Activated CD4-positive, alpha-beta memory T cell treated with anti-CD3 and anti-CD28 coated beads, Interleukin-2, amount 10 ng/mL, durations not matched to agents 7 days and 5 days (primary cell): ENCODE results near the gene ANKRD33B. TPM values are rescaled to one million over a fixed set of nuclear protein-coding genes. Genes with fewer than 3 reads are reported as not detected.

ENCODE experiments used
- CTCF ChIA-PET: fragments of 350-600 bp; sonication (Branson Sonifier 250); formaldehyde crosslinking; loops from one replicate; lab custom pipeline; 2021; ENCODE audit warnings: antibody characterized with exemption, inconsistent platforms; lab: Charles Lee
- POLR2A ChIA-PET: fragments of 350-600 bp; sonication (Branson Sonifier 250); formaldehyde crosslinking; loops from one replicate; lab custom pipeline; 2021; ENCODE audit warnings: antibody characterized with exemption; lab: Charles Lee
- DNase-seq: peaks from one replicate; pipeline ENCODE4 v3.0.0-alpha.2; 2020
- H3K27ac Mint-ChIP-seq: one replicate; pipeline ENCODE4 v1.8.0; 2021; ENCODE audit warnings: mild to moderate bottlenecking, mixed read lengths
- H3K27me3 Mint-ChIP-seq: one replicate; pipeline ENCODE4 v1.8.0; 2021; ENCODE audit warnings: mixed read lengths
- H3K36me3 Mint-ChIP-seq: one replicate; pipeline ENCODE4 v1.8.0; 2021; ENCODE audit warnings: low read depth, mixed read lengths
- H3K4me1 Mint-ChIP-seq: one replicate; pipeline ENCODE4 v1.8.0; 2021; ENCODE audit warnings: mixed read lengths
- H3K4me3 Mint-ChIP-seq: one replicate; pipeline ENCODE4 v1.8.0; 2021; ENCODE audit warnings: mild to moderate bottlenecking, mixed read lengths
- H3K9me3 Mint-ChIP-seq: one replicate; pipeline ENCODE4 v1.8.0; 2021; ENCODE audit warnings: mixed read lengths
- total RNA-seq, 2 experiments: library from RNA; stranded (reverse); gene quantifications; one replicate each; pipeline ENCODE4 v1.2.3, GENCODE V29; 2021

Gene ANKRD33B
- total RNA-seq, 2 experiments from 2014 or later: 9.5 to 9.9 TPM

DNA sequence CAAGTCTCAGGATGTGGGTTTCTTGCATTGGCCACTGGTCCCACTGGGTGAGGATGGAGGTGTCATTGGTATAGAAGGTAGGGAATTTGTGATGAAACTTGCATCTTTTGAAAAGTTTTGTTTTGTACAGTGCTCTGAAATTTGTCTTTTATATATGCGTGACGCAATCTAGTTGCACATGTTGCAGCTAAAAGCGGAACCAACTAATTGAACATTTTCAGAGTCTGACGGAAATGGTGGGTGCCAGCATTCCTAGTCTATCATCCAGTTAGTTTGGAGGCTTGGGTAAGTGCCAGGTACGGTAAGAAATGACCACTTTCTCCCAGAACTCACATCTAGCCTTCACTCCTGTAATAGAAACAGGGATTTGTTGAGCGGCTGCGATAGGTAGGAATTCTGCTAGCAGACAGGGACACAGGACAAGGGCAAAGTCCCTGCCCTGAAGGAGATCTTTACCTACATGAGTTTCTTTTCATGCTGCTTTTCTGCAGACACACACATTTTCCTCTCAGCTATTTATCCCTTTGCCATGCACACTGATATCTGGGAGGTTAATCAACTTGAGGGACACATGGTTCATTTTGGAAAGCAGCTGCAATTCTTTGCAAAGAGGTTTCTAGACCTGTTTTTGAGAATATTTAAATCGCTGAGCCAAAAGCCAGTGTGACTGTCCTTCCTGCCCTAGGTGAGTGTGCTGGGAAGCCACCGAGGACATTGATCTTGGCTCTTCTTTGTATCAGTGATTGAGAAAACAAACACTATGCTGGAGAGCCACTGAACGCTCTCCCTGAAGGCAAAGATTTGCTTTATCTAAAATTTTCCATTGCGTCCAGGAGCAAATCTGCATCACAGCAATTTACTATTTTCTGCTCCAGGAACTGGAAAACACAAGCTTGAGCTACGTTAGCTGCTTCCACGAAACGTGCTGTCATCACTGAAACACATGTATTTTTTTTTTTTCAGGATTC lies 107.5 kb downstream of the ANKRD33B start:
- Mint-ChIP-seq H3K4me3 (no peak overlapping the region), H3K27me3 (peaks cover 1% of the 10 kb centered on the region), H3K27ac (no peak overlapping the region), H3K9me3 (no peaks in the 10 kb centered on the region), H3K4me1 (peaks cover 2% of the 10 kb centered on the region), H3K36me3 (no peaks in the 10 kb centered on the region)
- no peak for DNase-seq
- ChIA-PET CTCF (no interaction called here), POLR2A (no interaction called here)

DNA sequence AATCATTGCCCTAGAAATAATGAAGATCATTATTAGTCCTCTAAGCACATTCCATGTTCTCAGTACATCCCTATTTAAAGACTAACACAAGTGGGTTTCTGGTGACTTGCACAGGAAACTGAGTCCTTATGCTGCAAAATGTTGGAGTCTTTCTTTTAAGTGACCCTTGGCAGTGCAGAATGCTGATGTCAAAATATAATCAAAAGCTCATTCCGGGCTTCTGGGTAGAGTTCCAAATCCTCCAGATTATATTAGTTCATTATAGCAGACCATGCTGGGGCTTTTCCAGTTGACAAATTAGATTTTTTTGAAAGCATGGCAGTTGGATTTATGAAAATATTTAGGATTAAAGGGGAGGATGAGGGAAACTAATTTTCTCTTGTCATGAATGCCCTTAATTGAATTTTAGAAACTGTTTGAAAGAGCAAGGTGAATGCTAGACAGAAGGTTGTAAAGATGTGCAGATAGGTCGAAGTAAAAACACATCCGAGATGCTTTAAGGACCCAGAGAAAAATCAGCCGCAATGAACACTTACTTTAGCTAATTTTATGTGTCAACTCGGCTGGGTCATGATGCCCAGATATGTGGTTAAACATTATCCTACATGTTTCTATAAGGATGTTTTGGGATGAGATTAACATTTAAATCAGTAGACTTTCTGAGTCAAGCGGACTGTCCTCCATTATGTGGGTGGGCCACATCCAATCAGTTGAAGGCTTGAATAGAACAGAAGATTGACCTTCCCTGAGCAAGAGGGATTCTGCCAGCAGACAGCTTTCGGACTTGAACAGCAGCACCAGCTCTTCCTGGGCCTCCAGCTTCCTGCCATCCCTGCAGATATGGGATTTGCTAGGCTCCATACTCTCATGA lies 108.5 kb downstream of the ANKRD33B start:
- POLR2A ChIA-PET: no interaction called here
- no peak for DNase-seq
- CTCF ChIA-PET: no interaction called here
- H3K36me3 Mint-ChIP-seq: peaks cover 4% of the 10 kb centered on the region
- peaks cover 2% of the 10 kb centered on the region for H3K4me1 Mint-ChIP-seq
- H3K4me3 Mint-ChIP-seq: no peak overlapping the region
- H3K27ac Mint-ChIP-seq: no peak overlapping the region
- peaks cover 2% of the 10 kb centered on the region for H3K9me3 Mint-ChIP-seq
- peaks cover 1% of the 10 kb centered on the region for H3K27me3 Mint-ChIP-seq

DNA sequence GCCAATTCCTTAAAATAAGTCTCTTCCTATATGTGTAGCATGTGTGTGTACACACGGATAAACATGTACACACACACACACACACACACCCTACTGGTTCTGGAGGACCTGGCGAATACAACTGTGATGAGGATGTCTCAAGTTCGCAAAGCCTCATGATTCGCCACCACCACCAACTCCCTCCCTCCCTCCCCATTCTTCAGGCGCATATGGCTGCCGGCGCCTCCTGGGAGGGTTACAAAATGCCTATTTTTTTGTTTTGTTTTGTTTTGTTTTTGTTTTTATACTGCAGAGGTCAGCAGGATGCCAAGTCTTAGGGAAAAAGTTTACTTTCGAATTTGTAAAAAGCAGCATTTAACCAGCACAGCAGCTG lies 109.1 kb downstream of the ANKRD33B start:
- no peak overlapping the region for H3K4me3 Mint-ChIP-seq
- ChIA-PET CTCF (no interaction called here), POLR2A (no interaction called here)
- no peak for DNase-seq
- H3K27ac Mint-ChIP-seq: no peak overlapping the region
- H3K9me3 Mint-ChIP-seq: peaks cover 3% of the 10 kb centered on the region
- peaks cover 1% of the 10 kb centered on the region for H3K27me3 Mint-ChIP-seq
- H3K4me1 Mint-ChIP-seq: peaks cover 2% of the 10 kb centered on the region
- peaks cover 10% of the 10 kb centered on the region for H3K36me3 Mint-ChIP-seq

DNA sequence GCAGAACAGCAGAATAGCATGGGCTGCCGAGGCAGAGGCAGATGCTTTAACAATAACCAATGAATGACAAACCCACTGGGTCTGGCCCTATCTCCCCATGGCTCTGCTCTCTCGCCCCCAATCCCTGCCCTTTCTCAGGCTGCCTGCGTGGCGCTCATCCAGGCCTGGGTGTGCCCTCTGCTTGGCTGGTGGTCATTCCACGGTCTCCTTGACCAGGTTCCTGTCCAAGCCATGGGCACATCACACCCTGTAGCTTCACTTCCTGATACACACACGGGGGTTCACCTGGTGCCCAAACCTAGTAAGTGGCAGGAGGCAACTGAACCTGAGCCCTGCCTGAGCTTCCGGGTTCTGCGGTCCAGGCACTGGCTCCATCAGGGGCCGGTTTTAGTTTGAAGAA lies 109.5 kb downstream of the ANKRD33B start:
- Mint-ChIP-seq H3K4me3 (no peak overlapping the region), H3K4me1 (peaks cover 2% of the 10 kb centered on the region)

DNA sequence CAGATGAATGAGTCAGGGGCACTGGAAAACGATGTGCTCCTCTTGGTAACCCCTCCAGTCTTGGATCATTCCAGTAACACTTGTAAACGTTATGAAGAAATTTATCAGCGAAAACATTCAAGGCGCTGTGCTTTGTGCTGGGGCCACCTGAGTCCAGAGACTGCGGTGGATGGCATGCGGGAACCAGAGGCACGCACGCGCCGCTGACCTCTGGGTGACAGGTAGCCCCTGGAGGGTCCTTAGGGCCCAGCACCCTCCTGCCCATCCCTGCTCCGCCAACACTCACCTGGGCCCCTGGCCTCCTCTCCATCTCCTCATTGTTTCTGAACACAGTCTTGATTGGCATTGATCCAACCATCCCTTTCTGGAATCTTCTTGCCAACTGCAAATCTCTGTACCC lies 110.2 kb downstream of the ANKRD33B start:
- POLR2A ChIA-PET: no interaction called here
- peaks cover 1% of the 10 kb centered on the region for H3K27me3 Mint-ChIP-seq
- peaks cover 2% of the 10 kb centered on the region for H3K4me1 Mint-ChIP-seq
- H3K4me3 Mint-ChIP-seq: no peak overlapping the region
- DNase-seq: no peak
- no peak overlapping the region for H3K27ac Mint-ChIP-seq
- H3K36me3 Mint-ChIP-seq: peaks cover 15% of the 10 kb centered on the region
- H3K9me3 Mint-ChIP-seq: peaks cover 3% of the 10 kb centered on the region
- CTCF ChIA-PET: no interaction called here

More for the DNA sequence above, 109.5 kb downstream of the ANKRD33B start:
- peaks cover 3% of the 10 kb centered on the region for H3K9me3 Mint-ChIP-seq
- H3K27me3 Mint-ChIP-seq: peaks cover 1% of the 10 kb centered on the region
- ChIA-PET POLR2A (no interaction called here), CTCF (no interaction called here)
- H3K36me3 Mint-ChIP-seq: peaks cover 11% of the 10 kb centered on the region
- no peak for DNase-seq
- no peak overlapping the region for H3K27ac Mint-ChIP-seq

DNA sequence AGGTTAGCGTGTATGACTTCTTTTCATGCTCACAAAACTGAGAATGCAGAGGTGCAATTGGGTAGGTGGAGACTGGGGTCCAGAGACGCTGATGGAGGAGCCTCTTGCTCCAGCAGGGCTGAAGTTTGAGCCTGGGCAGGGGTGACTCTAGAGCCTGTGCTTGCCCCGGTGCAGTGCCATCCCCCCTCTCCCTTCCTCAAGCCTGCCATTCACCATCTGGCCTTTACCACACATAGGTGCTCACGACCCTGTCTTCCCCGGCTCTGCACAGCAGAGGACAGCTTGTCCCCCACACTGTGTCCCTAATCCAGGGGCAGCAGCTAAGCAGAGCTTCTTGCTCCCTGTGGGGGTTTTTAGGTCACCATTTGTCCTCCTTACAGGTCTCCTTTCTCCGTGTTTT lies 110.7 kb downstream of the ANKRD33B start:
- DNase-seq: no peak
- H3K4me1 Mint-ChIP-seq: peaks cover 2% of the 10 kb centered on the region
- no peak overlapping the region for H3K4me3 Mint-ChIP-seq
- H3K36me3 Mint-ChIP-seq: peaks cover 15% of the 10 kb centered on the region
- H3K27me3 Mint-ChIP-seq: peaks cover 1% of the 10 kb centered on the region
- CTCF ChIA-PET: no interaction called here
- POLR2A ChIA-PET: no interaction called here
- no peak overlapping the region for H3K27ac Mint-ChIP-seq
- H3K9me3 Mint-ChIP-seq: peaks cover 3% of the 10 kb centered on the region

DNA sequence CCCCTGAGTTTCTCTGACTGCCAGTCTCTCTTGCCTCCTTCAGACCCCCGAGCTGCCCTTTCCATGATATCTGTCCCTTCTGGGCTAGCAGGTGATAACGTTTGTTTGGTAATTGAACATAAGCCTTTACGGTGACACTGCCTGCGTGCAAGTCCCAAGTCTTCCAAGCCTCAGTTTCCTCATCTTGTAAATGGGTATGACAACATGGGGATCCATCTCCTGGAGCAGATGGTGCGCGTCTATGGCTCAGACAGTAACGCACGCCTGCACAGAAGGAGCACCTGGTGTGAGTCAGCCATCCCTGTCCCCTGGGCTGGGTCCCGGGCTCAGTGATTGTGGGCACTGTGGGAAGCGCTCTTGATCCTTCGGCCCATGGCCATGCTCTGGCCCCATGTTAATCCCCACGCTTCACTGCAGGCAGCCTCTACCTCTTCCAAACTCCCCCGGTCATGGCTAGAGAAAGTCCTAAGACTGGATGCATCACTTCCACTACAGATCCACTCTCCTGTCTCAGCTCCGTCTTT lies 111.4 kb downstream of the ANKRD33B start:
- ChIA-PET POLR2A (no interaction called here), CTCF (interaction anchor here (1.3 kb wide), 1 partner anchor 14 kb away, joined by 3 read pairs; no protein-coding TSS in a partner anchor)
- Mint-ChIP-seq H3K4me3 (no peak overlapping the region), H3K4me1 (peaks cover 2% of the 10 kb centered on the region), H3K27me3 (peaks cover 1% of the 10 kb centered on the region), H3K27ac (no peak overlapping the region), H3K36me3 (peaks cover 17% of the 10 kb centered on the region), H3K9me3 (peaks cover 3% of the 10 kb centered on the region)
- DNase-seq: no peak

DNA sequence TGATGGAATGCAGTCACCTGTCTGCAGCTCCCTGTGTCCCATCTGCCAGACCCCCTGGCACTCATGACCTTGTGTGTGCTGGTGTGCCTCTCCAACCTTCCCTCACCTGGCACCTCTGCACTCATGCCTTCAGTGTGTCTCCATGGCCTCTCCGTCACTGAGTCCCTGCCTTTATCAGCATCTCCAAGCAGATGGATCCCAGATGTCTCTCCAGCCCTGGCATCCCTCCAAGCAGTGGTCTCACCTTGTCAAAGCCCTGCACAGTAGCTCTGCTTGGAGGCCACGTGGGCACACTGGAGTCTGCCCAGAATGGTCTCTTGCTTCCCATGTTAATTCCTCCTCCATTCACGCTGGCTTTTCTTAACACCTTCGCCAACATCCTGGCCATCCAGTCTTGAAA lies 112.4 kb downstream of the ANKRD33B start:
- Mint-ChIP-seq H3K36me3 (peaks cover 24% of the 10 kb centered on the region), H3K27me3 (no peaks in the 10 kb centered on the region), H3K4me1 (no peaks in the 10 kb centered on the region), H3K4me3 (no peak overlapping the region), H3K9me3 (peaks cover 3% of the 10 kb centered on the region), H3K27ac (no peak overlapping the region)
- POLR2A ChIA-PET: no interaction called here
- DNase-seq: no peak
- CTCF ChIA-PET: interaction anchor here (0.5 to 1.3 kb wide), 2 partner anchors 13 to 19 kb away, joined by 3 read pairs; no protein-coding TSS in a partner anchor

DNA sequence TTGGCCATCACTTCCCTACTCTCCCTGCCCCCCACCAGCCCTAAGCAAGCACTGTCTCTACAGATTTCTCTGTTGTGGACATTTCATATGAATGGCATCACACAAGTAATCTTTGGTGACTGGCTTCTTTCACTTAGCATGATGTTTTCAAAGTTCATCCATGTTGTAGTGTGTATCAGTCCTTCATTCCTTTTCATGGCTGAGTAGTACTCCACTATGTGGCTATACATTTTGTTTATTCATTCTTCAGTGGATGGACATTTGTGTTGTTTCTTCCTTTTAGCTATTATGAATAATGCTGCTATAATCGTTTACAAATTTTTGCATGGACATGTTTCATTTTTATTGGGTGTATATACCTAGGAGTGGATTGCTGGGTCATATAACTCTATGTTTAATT lies 113.1 kb downstream of the ANKRD33B start:
- H3K4me1 Mint-ChIP-seq: no peaks in the 10 kb centered on the region
- no peak overlapping the region for H3K4me3 Mint-ChIP-seq
- POLR2A ChIA-PET: no interaction called here

DNA sequence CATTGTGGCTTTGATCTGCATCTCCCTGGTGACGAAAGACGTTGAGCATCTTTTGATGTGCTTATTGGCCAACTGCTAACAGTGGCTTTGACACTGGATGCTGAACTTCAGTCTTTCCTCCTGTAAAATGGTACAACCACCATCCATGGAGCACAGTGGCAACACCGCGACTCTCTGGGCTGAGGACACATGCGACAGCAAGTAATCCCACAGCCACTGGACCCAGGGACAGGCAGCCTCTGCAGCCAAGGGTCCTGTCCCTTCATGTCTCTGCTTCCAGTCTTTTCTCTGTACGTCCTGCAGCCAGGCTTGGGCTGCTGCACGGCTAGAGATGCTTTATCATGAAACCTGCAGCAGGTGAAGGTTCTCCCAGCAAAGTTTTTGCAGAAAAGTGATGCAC lies 113.7 kb downstream of the ANKRD33B start:
- CTCF ChIA-PET: no interaction called here
- H3K9me3 Mint-ChIP-seq: peaks cover 3% of the 10 kb centered on the region

More for the DNA sequence above, 113.1 kb downstream of the ANKRD33B start:
- DNase-seq: no peak
- Mint-ChIP-seq H3K27me3 (no peaks in the 10 kb centered on the region), H3K36me3 (peaks cover 24% of the 10 kb centered on the region), H3K27ac (no peak overlapping the region), H3K9me3 (peaks cover 3% of the 10 kb centered on the region)
- CTCF ChIA-PET: interaction anchor here (0.5 to 1.3 kb wide), 2 partner anchors 13 to 18 kb away, joined by 3 read pairs; no protein-coding TSS in a partner anchor

DNA sequence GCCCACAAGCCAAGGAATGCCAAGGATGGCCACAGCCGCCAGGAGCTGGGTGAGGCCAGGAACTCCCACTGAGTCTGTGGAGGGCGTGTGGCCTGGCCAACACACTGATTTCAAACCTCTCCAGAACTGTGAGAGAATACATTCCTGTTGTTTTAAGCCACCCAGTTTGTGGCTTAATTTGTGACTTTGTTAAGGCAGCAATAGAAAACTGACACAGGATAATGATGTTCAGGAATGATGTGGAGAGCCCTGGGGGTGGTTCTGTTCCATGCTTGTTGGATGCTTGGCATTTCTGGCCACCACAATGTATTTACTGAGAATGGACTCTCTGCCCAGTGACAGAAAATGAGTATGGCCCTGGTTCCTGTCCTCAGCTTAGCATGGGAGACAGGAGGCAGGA lies 114.4 kb downstream of the ANKRD33B start:
- no peaks in the 10 kb centered on the region for H3K4me1 Mint-ChIP-seq
- H3K4me3 Mint-ChIP-seq: no peak overlapping the region
- ChIA-PET POLR2A (no interaction called here), CTCF (no interaction called here)
- DNase-seq: no peak
- H3K27me3 Mint-ChIP-seq: no peaks in the 10 kb centered on the region
- H3K9me3 Mint-ChIP-seq: peaks cover 3% of the 10 kb centered on the region
- H3K36me3 Mint-ChIP-seq: peaks cover 30% of the 10 kb centered on the region
- no peak overlapping the region for H3K27ac Mint-ChIP-seq

More for the DNA sequence above, 113.7 kb downstream of the ANKRD33B start:
- no peaks in the 10 kb centered on the region for H3K4me1 Mint-ChIP-seq
- peaks cover 24% of the 10 kb centered on the region for H3K36me3 Mint-ChIP-seq
- no peak overlapping the region for H3K4me3 Mint-ChIP-seq
- H3K27me3 Mint-ChIP-seq: no peaks in the 10 kb centered on the region
- DNase-seq: no peak
- POLR2A ChIA-PET: no interaction called here
- H3K27ac Mint-ChIP-seq: no peak overlapping the region

DNA sequence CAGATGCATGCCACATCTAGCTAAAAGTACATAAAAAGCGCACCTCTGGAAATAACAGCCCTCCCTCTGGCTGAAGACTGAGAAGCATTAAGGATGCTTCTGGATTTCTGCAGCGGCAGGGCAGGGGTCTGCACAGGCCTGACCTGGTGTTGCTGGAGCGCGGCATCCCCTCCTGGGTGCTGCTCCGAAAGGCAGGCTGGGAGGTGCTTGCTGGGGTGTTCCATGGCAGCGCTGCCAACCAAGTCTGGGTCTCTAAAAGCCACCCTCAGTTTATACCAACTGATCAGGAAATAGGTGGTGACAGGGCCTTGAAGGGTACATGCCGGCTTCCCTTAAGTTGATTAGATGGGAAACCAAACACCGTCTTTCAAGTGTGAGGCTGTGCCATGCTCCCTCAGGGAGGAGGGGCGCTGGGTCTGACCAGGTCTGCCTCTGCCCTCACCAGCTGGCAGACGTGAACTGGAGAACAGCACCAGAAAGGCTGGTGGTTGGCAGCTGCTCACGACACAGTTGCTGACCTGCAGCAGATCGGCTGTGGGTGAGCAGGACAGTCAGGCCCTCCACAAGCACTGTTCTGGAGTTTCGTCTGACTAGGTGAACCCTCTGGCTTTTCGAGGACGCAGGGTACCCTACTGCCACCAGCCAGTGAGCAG lies 115.6 kb downstream of the ANKRD33B start:
- Mint-ChIP-seq H3K4me3 (no peak overlapping the region), H3K27ac (no peak overlapping the region), H3K27me3 (no peaks in the 10 kb centered on the region), H3K9me3 (peaks cover 3% of the 10 kb centered on the region), H3K4me1 (no peaks in the 10 kb centered on the region), H3K36me3 (peaks cover 32% of the 10 kb centered on the region)
- CTCF ChIA-PET: no interaction called here
- no peak for DNase-seq
- POLR2A ChIA-PET: no interaction called here
